Neural cell (in vitro differentiated cells): ENCODE measurements around the gene PPARGC1A.

Experiments
- CTCF ChIP-seq: fragments of 450-650 bp; IDR thresholded peaks from 2 replicates; pipeline ENCODE4 v1.5.1; 2014; ENCODE audit warnings: antibody characterized with exemption, mild to moderate bottlenecking, moderate library complexity; ENCODE audit not compliant: poor library complexity, severe bottlenecking
- EP300 ChIP-seq: fragments of 450-650 bp; conservative IDR thresholded peaks from 2 replicates; pipeline ENCODE4 v1.6.1; 2014; ENCODE audit warnings: antibody characterized with exemption, mild to moderate bottlenecking, moderate library complexity; ENCODE audit not compliant: poor library complexity, severe bottlenecking
- EZH2 ChIP-seq: fragments of 200-600, 300-800 bp; shearing (Covaris generic), sonication (generic); IDR thresholded peaks from 2 replicates; pipeline ENCODE4 v1.6.1; 2014; ENCODE audit warnings: antibody characterized with exemption, low read length, borderline replicate concordance, mild to moderate bottlenecking; ENCODE audit not compliant: insufficient read depth, poor library complexity, severe bottlenecking
- POLR2AphosphoS5 ChIP-seq: IDR thresholded peaks from 2 replicates; pipeline ENCODE4 v1.6.1; 2012
- RAD21 ChIP-seq: fragments of 450-650 bp; conservative IDR thresholded peaks from 2 replicates; pipeline ENCODE4 v1.6.1; 2014; ENCODE audit warnings: antibody characterized with exemption, mild to moderate bottlenecking, moderate library complexity
- REST ChIP-seq: IDR thresholded peaks from 2 replicates; pipeline ENCODE4 v1.6.1; 2012; ENCODE audit warnings: borderline replicate concordance
- SMC3 ChIP-seq: fragments of 450-650 bp; conservative IDR thresholded peaks from 2 replicates; pipeline ENCODE4 v1.6.1; 2014; ENCODE audit warnings: antibody characterized with exemption, mild to moderate bottlenecking, moderate library complexity; ENCODE audit not compliant: poor library complexity
- TAF1 ChIP-seq: IDR thresholded peaks from 2 replicates; pipeline ENCODE4 v1.6.1; 2012; ENCODE audit warnings: low read depth

GRCh38 chr4:23857367-23857959, 32.4 kb downstream of the PPARGC1A start:
- TF ChIP-seq RAD21: peak; percentile 72
- TF ChIP-seq CTCF: peak; percentile 62
- TF ChIP-seq POLR2AphosphoS5: no peak
- TF ChIP-seq EZH2: no peak
- TF ChIP-seq REST: no peak
- no peak for TF ChIP-seq EP300
- TF ChIP-seq TAF1: no peak
- peak; percentile 74 for TF ChIP-seq SMC3
